Stimulated activated naive CD4-positive, alpha-beta T cell (primary cell): ENCODE results near the gene AQP10.
A peak's percentile ranks its signal among the peaks of the same experiment; 100 is the strongest.
"Not testable (repeated sequence)": the region's sequence is repeated elsewhere in the genome, so short reads cannot be mapped to it uniquely, and the experiment has no call there.

ENCODE experiments used
- DNase-seq, 6 experiments: peaks; one replicate each; lab custom pipeline; 2025; lab: John Stamatoyannopoulos, UW

Gene AQP10

GRCh38 chr1:154344977-154345837, 24.3 kb downstream of the AQP10 start:
- peak; percentile 46 to 75 (median 60) for DNase-seq

- DNase-seq: no peak
Observed at GRCh38 chr1:154346276-154346917, 25.5 kb downstream of the AQP10 start.

DNA sequence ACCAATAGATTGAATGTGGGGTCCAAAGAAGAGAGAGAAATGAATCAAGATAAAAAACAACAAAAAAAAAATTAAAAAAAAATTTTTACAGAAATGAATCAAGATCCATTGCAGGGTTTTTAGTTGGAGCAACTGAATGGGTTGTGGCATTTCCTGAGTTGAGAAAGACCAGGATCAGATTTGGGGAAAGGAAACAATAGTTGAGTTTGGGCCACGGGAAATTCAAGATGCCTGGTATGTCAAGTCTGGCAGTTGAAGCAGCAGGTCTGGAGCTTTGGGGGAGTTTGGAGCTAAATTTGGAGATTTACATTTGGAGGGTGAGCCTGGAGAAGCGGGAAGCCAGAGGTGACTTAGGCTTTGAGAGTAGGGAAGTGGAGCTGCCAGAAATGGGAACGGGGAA, 27.1 kb downstream of the AQP10 start:
- DNase-seq: no peak

GRCh38 chr1:154348429-154349076, 27.7 kb downstream of the AQP10 start:
- no peak for DNase-seq

DNA sequence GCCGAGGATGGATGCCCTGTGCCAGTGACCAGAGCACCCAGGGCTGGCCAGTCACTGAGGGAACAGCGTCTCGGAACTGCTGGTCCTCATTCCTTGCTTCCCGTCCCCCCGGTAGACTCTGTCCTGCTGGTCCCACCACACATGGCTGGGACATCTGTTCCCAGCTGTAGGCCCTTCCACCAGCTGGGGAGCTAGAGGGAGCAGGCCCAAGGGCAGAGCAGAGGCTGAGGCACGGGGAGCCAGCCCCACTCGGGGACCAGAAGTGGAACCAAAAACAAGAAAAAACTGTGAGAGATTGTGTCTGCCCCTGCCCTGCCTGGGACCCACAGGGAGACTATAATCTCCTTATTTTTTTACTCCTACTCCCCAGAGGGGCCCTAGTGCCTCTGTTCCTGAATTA, 28.2 kb downstream of the AQP10 start:
- no peak for DNase-seq

DNA sequence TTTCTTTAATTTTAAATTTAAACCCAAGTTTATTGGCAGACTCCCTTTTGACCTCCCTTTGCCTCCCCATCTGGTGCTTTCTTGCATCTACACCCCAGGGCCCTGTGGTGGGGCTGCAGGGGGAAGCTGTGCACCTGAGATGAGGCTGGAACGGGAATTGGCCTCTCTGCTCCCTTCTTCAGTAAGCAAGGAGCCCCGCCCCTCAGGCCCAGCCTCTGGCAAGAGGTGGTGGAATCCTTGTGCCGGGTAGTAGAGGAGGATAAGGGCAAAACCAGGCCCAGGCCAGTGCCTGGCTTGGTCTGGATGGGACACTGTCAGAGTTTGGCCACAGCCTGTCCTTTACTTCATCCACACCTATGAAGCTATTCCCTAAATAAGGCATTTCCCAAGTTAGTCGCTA, 29.5 kb downstream of the AQP10 start:
- DNase-seq: no peak

DNA sequence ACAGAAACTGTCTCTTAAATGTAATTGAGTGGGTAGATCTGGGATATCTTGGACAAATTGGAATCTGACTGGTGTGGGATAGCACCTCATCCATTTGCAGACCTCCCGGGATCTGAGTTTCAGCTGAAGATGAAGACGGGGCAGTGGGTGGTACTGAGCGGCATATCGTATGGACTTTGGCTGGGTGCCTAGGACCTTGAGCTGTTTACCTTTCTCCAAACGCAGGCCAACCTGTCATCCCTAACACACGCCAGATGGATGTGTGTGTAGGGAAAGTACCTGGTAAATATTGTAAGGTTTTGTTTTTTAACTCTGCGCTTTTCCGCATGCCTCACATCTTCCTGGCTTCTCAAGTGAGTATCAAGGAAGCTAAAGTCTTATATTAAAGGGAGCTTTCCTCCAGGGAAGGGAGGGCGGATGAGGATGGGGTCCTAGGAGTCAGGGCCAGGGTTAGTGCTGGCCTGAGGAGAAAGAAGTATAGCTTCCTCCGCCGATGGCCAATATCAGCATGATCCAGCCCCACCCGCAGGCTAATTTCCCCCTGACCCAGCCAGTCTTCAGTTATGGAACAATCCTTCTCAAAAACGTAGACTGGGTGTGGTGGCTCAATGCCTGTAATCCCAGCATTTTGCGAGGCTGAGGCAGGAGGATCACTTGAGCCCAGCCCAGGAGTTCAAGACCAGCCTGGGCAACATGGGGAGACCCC, 30.6 kb downstream of the AQP10 start:
- DNase-seq: no peak

- no peak for DNase-seq
Observed at GRCh38 chr1:154352245-154352580, 31.3 kb downstream of the AQP10 start.

DNA sequence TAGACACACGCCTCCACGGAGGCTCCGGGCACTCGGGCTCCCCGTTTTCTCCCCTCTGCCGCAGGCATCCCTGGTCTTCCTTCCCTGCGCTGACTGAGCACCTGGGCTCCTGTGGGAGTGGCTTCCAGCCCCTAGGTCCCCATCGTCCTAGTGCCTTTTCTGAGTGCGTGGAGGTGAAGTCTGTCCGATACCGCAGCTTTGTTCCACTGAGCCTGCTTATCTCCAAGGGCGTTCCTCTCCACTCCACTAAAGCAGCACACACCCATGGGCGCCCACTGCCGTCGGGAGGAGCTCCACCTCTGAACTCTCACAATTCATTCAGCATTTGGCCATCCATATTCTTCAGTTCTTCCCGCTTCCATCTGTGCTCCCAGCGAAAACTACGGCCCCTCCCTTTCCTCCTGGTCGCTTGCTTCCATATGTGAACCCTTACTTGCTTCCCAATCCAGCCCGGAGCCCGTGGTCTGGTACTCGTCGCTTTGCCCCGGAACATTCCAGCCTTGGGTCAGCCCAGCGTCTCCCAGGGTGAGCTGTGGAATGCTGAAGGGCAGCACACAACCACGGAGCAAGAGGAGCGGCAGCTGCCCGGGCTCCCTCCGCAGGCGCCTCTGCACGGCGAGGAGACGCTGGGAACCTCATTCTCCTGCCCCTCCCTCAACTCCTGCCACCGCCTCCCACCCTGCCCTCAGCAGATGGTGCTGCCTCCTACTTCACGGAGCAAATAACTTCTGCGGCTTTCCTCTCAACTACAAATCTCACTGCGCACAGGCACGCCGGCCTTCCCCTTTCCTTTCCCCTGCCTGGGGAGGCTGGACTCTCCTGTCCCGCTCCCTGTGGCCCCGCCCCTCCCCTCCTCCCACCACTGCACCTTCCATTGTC, 31.9 kb downstream of the AQP10 start:
- peak; percentile 22 to 54 (median 42) for DNase-seq

- DNase-seq: peak in 3 of 6 experiments; percentile 5 to 56 (median 46)
Observed at GRCh38 chr1:154353460-154353904, 32.6 kb downstream of the AQP10 start.

- no peak for DNase-seq
Observed at GRCh38 chr1:154353966-154354365, 33.1 kb downstream of the AQP10 start.

GRCh38 chr1:154358519-154358918, 37.6 kb downstream of the AQP10 start:
- DNase-seq: no peak

GRCh38 chr1:154360288-154360687, 39.4 kb downstream of the AQP10 start:
- no peak for DNase-seq

- not testable (repeated sequence) for DNase-seq
Observed at GRCh38 chr1:154360881-154361280, 40.0 kb downstream of the AQP10 start.

- no peak for DNase-seq
Observed at GRCh38 chr1:154361357-154361756, 40.5 kb downstream of the AQP10 start.

DNA sequence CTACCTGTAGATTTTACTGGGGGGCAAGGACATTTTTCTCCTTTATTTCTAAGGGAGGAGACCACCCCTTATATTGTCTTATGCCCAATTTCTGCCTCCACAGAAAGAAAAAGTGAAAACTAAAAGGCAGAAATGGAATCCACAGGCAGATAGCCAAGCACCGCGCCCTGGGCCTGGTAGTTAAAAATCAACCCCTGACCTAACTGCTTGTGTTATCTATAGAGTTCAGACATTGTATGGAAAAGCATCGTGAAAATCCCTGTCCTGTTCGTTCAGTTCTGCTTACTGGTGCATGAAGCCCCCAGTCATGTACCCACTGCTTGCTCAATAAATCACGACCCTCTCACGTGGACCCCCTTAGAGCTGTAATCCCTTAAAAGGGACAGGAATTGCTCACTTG, 50.5 kb downstream of the AQP10 start:
- no peak for DNase-seq

DNA sequence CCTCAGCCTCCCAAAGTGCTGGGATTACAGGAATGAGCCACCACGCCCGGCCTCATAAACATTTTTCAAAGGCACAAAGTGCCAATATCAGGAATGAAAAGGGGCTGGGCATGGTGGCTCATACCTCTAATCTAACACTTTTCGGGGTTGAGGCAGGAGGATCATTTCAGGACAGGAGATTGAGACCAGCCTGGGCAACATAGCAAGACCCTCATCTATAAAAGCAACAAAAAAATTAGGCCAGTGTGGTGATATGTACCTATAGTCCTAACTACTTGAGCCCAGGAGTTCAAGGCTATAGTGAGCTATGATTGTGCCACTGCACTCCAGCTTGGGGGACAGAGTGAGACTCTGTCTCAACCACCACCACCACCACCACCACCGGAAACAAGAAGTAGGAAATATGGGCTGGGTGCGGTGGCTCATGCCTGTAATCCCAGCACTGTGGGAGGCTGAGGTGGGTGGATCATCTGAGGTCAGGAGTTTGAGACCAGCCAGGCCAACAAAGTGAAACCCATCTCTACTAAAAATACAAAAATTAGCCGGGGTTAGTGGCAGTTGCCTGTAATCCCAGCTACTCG, 53.0 kb downstream of the AQP10 start:
- not testable (repeated sequence) for DNase-seq
